HG03025 (cell line): ENCODE measurements around the gene TEN1.
"Not testable (repeated sequence)": the region's sequence is repeated elsewhere in the genome, so short reads cannot be mapped to it uniquely, and the experiment has no call there.

Experiments used
- ATAC-seq: cut with Tn5 transposase; IDR thresholded peaks from one replicate; pipeline ENCODE4 v1.9.1; 2021; ENCODE audit warnings: mild to moderate bottlenecking, moderate library complexity; ENCODE audit not compliant: unreplicated experiment, low FRiP score

Gene TEN1, protein sequence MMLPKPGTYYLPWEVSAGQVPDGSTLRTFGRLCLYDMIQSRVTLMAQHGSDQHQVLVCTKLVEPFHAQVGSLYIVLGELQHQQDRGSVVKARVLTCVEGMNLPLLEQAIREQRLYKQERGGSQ

DNA sequence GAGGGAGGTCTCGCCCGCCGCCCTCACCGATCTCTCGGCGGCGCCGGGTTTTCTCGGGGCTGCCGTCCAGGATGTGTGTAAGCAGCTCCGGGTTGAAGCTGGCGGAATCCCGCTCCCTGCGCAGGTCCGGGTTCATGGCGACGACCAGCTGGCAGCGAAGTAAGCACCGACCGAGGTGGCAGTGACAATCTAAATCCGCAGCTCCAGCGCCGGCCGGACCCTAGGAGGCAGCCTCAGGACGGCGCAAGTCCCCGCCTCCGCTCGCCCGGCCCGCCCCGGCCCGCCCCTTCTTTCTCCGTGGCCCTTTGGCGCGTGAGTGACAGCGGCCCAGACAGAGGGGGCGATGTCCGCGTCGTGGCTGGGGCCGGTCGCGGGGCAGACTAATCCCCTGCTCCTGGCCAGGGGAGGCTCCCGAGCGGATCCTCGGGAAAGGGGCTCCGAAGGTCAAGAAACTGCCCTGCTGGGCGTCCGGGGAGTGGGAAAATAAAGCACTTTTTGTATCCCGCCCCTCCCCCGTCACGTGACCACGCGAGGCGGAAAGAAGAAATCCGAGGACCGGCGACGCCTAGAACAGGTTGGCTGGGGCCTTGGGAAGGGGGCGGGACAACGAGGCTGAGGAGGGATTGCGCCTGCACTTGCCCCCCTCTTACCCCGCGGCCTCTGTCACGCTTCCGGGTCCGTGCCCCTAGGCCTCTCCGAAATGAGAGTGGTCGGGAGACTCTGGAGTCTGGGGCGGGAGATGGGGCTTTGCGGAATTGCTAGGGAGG lies at the start of gene TEN1, which contains the start of gene ACOX1:
Gene TEN1 (plus strand): TSS at position 303 of the 767 bp plus-strand sequence. CDS start 6,953 bp downstream, outside the sequence.
Gene ACOX1 (minus strand): TSS at position 229 of the 767 bp plus-strand sequence. CDS start 93 bp downstream, at position 136.
- ATAC-seq: peak; percentile 83

DNA sequence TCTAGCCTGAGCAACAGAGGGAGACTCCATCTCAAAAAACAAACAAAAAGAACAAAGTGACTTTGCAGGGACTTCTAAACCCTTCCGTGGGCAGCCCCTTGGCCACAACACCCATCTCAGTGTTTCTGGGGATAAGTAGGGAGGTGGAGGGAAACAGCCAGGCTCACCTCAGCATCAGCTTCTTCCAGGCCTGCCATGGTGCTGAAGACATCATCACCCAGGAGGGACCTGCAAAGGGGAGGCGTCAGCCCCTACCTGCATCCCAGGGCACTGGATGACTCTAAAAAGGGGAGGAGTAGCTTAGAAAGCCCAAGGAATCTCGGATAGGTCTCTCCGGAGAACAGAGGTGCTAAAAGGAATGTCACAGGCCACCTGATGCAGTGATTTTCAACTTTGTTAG lies 48.0 kb upstream of the TEN1 start:
- no peak for ATAC-seq

DNA sequence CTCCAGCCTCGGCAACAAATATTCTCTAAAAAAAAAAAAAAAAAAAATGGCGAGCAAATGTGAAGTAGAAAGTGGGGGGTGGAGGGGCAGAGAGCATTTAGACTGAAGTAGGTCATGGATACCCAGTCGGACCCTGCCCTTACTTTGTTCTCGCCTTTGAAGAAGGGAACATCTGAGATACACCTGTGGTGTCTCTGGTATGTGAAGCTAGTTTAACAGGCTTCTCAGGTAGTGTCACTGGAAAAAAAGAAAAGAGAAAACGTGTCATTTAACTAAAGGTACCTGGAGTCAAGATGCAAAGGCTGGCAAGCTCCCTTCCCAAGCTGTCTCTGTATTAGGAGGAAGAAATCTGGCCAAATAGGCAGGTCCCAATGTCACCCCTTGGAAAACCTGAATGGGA lies 46.2 kb upstream of the TEN1 start:
- ATAC-seq: no peak

DNA sequence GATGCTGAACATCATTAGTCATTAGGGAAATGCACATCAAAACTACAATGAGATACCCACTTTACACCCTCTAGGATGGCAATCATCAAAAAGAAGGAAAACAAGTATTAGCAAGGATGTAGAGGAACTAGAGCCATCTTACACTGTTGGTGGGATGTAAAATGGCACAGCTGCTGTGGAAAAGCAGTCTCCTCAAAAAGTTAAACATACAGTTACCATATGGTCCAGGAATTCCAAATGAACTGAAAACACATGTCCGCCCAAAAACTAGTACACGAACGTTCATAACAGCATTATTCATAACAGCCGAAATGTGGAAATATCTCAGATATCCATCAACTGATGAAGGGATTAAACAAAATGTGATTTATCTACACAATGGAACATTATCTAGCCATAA lies 45.2 kb upstream of the TEN1 start:
- ATAC-seq: no peak

DNA sequence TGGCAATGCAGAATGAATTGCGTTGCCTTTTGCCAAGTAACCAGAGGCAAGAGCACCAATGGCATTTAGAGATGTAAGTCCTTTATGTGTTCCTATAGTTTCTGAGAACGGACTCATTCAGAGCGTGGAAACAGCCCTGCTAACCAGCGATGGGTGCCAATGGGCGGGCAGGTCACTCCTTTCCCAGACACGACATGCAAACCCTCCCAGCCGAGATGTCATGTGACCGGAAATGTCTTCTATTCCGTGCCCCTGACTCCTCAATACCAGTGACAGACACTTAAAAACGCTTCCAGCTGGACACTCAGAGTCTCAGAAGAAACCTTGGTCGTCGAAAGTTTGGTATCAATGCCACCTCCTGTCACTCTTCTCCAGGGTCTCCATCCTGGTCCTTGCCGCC lies 41.4 kb upstream of the TEN1 start:
- ATAC-seq: no peak

DNA sequence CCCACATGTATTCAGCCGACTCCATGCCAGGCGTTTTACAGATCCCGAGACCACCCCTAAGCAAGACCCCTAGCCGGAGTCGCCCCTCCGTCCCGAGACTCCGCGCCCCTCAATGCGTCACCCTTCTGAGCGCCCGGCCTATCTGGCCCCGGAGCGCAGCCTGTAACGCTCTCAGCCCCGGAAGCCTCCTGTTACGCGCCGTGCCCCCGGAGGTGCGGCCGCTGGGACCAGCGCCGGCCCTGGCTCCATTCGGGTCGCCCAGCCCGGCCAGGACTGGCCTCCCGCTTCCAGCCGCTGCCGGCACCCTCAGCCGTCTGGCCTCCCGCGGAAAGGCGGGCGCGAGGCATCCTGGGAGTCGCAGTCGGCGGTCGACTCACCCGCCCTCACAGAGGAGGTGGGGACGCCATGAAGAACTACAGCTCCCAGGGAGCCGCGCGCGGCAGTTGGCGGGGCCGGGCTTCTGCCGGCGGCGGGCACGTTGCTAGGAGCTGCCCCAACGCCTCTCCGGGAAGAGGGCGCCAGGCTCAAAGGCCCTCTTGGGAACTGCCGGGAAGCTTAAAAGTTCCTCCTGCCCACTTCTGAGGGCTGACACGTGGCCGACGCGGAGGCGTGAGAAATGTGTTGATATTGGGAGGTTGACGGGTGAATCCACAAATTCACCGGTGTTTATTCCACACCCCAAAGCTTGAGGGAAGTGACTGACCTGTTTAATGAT lies 38.2 kb upstream of the TEN1 start, which contains the start of gene FBF1:
Gene FBF1 (minus strand): TSS at position 316 of the 715 bp plus-strand sequence. CDS start 2,893 bp downstream, outside the sequence.
- ATAC-seq: peak; percentile 76

DNA sequence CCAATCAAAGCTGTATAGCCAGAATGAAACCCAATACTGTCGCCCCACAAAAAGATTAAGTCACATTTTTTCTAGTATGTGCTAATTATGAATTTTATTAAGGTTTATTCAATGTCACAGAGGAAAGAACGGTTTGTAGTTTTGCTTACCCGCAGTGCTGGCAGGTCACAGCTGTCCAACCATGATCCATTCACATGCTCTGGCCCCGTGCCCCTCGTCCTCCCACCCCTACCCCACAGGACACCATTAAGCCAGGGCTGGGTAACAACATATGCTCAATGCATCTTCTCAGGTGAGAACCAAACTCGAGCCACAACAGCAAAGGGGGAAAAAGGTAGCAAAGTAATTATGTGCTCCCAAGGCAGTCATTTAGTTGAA lies 37.6 kb upstream of the TEN1 start:
- no peak for ATAC-seq

DNA sequence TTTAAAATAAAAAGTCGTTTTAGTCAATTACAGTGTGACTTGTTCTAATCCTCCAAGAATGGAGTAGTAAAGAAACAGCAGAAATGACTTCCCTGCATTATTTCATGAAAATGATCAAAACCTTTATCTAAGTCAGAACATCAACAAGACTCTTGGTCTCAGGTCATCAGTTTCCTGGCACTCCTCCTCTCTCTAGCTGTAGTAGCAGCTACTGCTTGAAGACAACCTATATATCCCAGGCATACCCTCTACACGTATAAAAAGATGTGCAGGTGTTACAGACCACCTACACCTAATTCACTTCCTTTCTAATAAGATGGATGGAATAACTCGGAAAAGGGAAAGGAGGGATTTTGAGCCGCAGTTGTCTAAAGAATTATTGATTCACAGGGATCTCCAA lies 36.6 kb upstream of the TEN1 start:
- ATAC-seq: no peak

DNA sequence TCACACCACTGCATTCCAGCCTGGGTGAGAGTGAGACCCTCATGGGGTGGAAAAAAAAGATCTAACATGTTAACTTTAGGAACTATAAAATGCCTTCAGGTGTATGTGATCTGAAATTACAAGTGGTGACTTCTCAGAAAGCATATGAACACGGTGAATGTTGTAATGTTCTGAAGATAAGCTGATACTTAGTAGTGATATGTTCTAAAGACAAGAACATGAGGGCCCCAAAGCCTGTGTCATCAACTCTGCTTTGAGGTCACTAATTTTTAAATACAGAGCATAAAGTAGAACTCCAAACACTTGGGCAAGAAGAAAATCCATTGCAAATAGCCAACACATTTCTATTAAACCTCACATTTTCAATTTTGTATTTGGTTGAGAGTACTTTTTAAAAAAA lies 35.5 kb upstream of the TEN1 start:
- no peak for ATAC-seq

DNA sequence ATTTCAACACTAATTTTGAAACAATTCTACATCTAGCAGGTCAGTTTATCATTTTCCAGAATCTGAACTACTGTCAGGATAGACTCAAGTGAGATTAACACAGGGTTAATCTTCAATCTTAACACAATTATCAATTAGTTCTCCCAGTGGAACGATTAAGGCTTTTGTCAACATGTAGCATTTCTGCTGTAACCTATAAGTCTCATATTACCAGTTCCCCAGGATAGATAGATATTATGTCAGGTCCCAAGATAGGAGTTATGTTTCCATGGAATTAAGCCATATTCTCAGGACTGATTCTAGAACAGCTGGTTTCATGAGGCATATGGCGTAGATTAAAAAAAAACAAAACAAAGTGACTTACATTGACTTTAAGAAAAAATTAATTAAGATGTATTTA lies 33.8 kb upstream of the TEN1 start:
- no peak for ATAC-seq

DNA sequence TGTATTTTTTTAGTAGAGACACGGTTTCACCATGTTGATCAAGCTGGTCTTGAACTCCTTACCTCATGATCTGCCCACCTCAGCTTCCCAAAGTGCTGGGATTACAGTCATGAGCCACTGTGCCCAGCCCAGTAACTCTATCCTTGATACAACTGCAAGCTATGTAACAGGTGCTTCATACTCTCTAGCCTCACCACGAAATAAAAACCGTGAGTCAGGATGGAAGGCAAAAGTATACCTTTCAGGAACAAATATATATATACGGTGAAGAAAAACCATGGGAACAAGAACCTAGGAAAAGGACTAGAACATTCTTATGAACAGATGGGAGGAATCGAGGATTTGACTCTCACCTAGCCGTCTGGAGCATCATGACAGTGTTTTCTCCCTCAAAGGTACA lies 28.6 kb upstream of the TEN1 start:
- ATAC-seq: no peak

DNA sequence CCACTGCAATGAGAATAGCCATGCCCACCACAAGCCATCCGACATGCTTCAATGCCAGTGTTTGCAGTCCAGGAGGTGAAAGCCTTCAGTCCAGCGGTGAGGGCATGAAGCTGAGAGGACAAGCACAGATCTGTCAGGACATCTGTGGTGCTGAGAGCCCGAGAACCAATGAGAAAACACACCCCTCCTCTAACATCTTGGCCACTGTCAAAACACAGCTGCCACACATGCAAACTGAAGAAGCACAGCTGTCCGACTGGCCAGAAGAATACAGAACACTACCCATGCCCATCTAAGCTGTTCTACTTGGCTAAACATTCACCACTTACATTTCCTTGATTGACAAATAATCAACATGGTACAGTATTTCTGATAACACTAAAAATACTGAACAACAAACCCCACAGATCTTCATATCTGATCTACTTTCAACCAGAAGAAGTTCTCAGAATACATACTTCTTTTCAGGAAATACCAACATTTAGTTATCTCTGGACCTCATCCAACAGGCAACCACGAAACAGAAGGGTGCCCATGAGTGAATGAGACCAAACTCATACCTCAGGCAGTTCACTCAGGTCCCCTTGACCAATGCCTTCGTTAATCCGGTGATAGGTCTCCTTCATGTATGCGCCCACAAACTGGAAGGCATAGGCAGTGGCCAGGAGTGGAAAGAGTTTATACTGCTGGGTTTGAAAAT lies 28.0 kb upstream of the TEN1 start:
- no peak for ATAC-seq

DNA sequence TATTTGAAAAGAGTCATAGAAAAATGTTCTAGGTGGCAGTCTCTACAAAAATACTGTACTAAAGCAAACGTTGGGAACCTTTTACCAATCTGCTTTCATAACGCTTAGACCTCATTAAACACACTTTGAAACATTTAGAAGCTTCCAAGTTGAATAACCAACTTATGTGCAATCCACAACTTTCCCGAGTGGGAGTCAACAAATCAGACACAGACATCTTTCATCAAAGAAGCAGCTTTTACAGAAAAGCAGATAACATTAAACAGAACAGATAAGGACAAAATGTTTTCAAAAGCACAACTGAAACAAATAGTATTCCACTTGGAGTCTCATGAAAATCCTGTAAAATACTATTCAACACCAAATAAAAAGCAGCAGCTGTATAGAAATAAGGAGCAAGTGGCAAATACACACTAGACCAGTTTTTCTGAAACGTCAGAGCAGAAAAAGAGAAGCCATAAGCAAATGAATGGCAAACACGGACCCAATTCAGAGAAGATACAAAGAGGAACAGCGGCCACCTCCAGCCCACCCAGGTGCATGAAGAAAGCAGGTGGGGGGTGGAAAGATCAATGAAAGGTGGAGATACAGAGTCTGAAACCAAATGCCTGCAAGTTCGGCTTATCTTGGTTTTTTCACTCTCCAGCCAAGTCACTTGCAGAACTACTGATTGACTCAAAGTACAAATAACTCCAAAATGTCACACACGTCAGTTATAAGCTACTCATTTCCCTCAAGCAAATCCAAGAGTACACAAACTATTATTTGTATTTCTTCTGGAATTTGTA lies 19.8 kb upstream of the TEN1 start:
- no peak for ATAC-seq

DNA sequence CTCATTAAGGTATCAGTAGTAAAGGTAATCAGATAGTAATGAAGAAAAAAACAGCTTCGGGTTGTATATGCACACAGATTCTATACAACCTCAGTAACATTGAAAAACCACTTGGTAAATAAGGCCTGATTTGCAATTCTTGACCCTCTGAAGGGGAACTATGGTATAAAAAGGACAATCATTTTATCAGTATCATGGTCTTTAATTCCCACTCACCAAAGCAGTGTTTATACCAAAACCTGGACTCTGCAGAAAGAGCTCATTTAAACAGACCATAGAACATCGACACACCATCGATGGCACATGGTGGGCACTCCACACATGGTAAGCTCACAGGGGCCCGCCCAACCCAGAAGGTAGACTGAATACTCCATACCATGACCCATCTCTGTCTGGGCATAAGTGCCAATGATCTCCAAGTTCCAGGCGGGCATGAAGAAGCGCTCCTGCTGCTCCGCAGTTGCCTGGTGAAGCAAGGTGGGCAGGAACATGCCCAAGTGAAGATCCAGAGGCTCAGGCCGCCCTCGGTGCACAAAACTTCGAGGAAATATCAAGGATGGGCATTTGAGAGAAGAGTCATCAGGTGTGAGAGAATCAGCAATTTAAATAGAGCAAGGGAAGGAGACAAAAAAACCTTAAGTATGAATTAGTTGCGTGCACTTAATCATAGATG lies 19.1 kb upstream of the TEN1 start:
- ATAC-seq: no peak

DNA sequence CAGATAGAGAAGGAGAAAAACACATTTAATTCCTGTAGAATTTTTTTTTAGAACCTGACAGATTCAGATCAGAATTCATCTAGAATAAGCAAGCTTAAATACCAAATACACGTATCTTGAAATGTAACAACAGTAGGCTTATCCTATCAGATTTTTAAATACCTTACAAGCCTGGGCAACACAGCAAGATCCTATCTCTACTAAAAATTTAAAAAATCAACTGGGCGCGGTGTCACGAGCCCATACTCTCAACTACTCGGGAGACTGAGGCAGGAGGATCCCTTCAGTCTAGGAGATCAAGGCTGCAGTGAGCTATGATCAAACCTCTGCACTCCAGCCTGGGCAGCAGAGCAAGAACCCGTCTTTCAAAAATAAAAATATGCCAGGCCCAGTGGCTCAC lies 13.6 kb upstream of the TEN1 start:
- no peak for ATAC-seq

DNA sequence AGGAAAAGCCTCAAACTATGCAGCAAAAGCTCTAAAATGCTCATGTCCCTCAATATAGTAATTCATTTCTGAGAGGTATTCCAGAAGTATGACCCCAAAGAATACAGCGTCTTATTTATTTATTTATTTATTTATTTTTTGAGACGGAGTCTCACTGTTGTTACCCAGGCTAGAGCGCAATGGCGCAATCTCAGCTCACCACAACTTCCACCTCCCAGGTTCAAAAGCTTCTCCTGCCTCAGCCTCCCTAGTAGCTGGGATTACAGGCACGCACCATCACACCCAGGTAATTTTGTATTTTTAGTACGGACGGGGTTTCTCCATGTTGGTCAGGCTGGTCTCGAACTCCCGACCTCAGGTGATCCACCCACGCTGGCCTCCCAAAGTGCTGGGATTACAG lies 10.0 kb upstream of the TEN1 start:
- not testable (repeated sequence) for ATAC-seq

DNA sequence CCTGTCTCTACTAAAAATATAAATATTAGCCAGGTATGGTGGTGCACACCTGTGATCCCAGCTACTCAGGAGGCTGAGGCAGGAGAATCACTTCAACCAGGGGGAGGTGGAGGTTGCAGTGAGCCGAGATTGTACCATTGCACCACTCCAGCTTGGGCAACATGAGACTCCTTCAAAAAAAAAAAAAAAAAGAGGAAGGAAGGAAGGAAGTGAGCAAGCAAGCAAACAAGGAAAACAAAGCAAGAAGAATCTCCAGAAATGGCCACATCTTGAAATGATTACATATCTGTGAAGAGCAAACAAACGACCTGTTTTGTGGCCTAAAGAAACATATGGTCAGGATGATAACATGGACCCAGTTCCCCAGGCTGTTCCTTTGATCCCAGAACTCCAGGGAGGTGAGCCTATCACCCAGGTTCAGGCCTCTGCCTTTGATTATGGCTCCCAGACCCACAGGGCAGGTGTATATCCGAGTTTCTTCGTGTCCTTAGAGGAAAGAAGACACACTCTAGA lies 9.0 kb upstream of the TEN1 start:
- ATAC-seq: no peak

DNA sequence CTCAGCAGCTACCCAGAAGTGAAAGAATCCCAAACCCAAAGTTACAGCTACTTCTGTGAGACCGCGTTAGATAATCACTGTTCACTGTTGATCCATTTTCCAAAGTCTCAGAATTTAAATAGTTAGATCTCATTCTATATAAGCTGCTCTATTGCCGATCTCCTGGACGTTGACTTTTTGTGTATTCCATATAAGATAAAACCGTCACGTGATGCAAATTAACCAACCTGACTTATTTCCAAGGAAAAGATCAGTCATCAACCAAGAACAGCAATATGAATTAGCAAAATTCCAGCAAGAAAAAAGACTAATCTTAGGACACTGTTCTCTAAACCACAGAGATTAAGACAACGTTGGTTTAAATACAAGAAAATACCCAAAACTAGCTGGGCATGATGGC lies 8.4 kb upstream of the TEN1 start:
- ATAC-seq: no peak

DNA sequence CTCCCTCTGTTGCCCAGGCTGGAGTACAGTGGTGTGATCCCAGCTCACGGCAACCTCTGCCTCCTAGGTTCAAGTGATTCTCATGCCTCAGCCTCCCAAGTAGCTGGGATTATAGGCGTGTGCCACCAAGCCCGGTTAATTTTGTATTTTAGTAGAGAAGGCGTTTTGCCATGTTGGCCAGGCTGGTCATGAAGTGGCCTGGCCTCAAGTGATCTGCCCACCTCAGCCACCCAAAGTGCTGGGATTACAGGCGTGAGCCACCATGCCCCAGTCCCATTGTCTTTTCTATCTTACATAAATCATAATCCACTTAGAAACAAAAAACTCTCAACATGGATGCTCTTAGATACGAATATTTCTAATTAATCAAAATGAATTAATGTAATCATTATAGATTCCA lies 3.9 kb upstream of the TEN1 start:
- ATAC-seq: not testable (repeated sequence)
